Measurements from ENCODE around the gene OLA1.

DNA sequence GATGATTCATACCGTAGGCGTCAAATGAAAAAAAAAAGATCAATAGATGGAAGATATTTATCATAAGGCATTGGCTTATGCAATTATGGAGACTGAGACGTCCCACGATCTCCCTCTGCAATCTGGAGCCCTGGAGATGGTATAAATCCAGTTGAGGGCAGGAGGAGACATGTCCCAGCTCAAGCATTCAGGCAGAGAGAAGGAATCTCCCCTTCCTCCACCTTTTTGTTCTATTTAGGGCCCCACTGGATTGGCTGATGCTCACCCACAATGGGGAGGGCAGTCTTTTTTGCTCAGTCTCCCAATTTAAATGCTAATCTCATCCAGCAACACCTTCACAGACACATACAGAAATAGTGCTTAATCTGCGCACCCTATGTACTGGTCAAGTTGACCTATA is 18.0 kb upstream of the OLA1 start:
- TF ChIP-seq POLR2A (IDR thresholded peaks at IDR 0.05) (no peak), CTCF (IDR thresholded peaks at IDR 0.05) (no peak), POLR2AphosphoS5 (IDR thresholded peaks at IDR 0.05) (no peak)

All from breast epithelium (tissue), 3 donors.